GM12878 (cell line): Measurements from ENCODE around the gene HCN4. TPM values are rescaled to one million over a fixed set of nuclear protein-coding genes. Genes with fewer than 3 reads are reported as not detected.

Experiments
- ATAC-seq: fragments of 200-7000 bp; cut with Tn5 transposase; 3 replicates; pipeline ENCODE4 v1.9.1; 2020; ENCODE audit warnings: mild to moderate bottlenecking, moderate library complexity
- BruUV-seq: library from RNA; stranded (reverse); fragments of 400-500 nt; replicated peaks from 2 replicates; lab custom pipeline; 2021; lab: Mats Ljungman, UMichigan
- CTCF ChIA-PET: fragments of 300-600 bp; sonication (Branson Sonifier 250); formaldehyde crosslinking; extraction: SDS; loops from one replicate; lab custom pipeline; 2021; ENCODE audit warnings: inconsistent platforms; lab: Yijun Ruan, JAX
- POLR2A ChIA-PET: fragments of 350-600 bp; formaldehyde crosslinking; extraction: SDS; loops from one replicate; lab custom pipeline; 2021; ENCODE audit warnings: inconsistent platforms; lab: Charles Lee
- RAD21 ChIA-PET: fragments of 300-600 bp; sonication (Branson Sonifier 250); formaldehyde crosslinking; loops from one replicate; lab custom pipeline; 2023; ENCODE audit warnings: antibody characterized with exemption; ENCODE audit not compliant: unreplicated experiment; lab: Charles Lee
- SMC1A ChIA-PET: fragments of 300-600 bp; sonication (Branson Sonifier 250); formaldehyde crosslinking; loops from one replicate; lab custom pipeline; 2023; ENCODE audit not compliant: unreplicated experiment, uncharacterized antibody; lab: Charles Lee
- DNase-seq: peaks from one replicate; pipeline ENCODE4 v3.0.0-alpha.2; 2011; ENCODE audit warnings: low read depth, low spot score
- FAIRE-seq: peaks from 3 replicates; lab custom pipeline; 2011; peaks lifted over from hg19 to GRCh38; lab: Jason Lieb, UNC
- H2AFZ ChIP-seq: 2 replicates; pipeline ENCODE4 v1.6.0; 2011; ENCODE audit warnings: low read depth, low read length, control low read depth; ENCODE audit not compliant: control insufficient read depth
- H3K27ac ChIP-seq: 2 replicates; pipeline ENCODE4 v1.5.1; 2011; ENCODE audit warnings: control low read depth; ENCODE audit not compliant: control insufficient read depth, insufficient read depth
- H3K27me3 ChIP-seq, 2 experiments: replicated peaks in 1 of 2; 2 replicates each; pipeline versions ENCODE4 v1.6.0 to v1.6.1; 2011; ENCODE audit warnings: low read length in 1 of 2; ENCODE audit not compliant: control insufficient read depth in 2 of 2, insufficient read depth in 2 of 2
- H3K36me3 ChIP-seq, 2 experiments: 2 replicates each; pipeline ENCODE4 v1.5.1; 2011; ENCODE audit warnings: low read length in 1 of 2; ENCODE audit not compliant: control insufficient read depth in 2 of 2, insufficient read depth in 2 of 2
- H3K4me1 ChIP-seq: 2 replicates; pipeline ENCODE4 v1.6.1; 2011; ENCODE audit warnings: mild to moderate bottlenecking, low read length, moderate library complexity, mixed read lengths; ENCODE audit not compliant: control insufficient read depth, insufficient read depth
- H3K4me2 ChIP-seq: 2 replicates; pipeline ENCODE4 v1.6.0; 2011; ENCODE audit warnings: control low read depth; ENCODE audit not compliant: control insufficient read depth, insufficient read depth
- H3K4me3 ChIP-seq: fragments of 200-600 bp; sonication (generic); 2 replicates; pipeline ENCODE4 v1.5.1; 2016
- H3K79me2 ChIP-seq: 2 replicates; pipeline ENCODE4 v1.6.0; 2011; ENCODE audit warnings: low read length; ENCODE audit not compliant: control insufficient read depth, insufficient read depth
- H3K9ac ChIP-seq: 2 replicates; pipeline ENCODE4 v1.8.0; 2011; ENCODE audit warnings: low read length, control low read depth, mixed read lengths; ENCODE audit not compliant: control insufficient read depth, insufficient read depth
- H3K9me3 ChIP-seq: replicated peaks from 3 replicates; pipeline ENCODE4 v1.5.1; 2011; ENCODE audit warnings: mild to moderate bottlenecking, low read length; ENCODE audit not compliant: control insufficient read depth, insufficient read depth
- H4K20me1 ChIP-seq: 2 replicates; pipeline ENCODE4 v1.6.0; 2011; ENCODE audit not compliant: control insufficient read depth, insufficient read depth
- CREM ChIP-seq: IDR thresholded peaks from 2 replicates; pipeline ENCODE4 v1.6.1; 2014; ENCODE audit warnings: antibody characterized with exemption, low read depth
- KLF5 ChIP-seq: fragments of 450-650 bp; IDR thresholded peaks from 2 replicates; pipeline ENCODE4 v1.6.1; 2014; ENCODE audit warnings: mild to moderate bottlenecking; ENCODE audit not compliant: partially characterized antibody
- SMARCA5 ChIP-seq: fragments of 450-650 bp; IDR thresholded peaks from 2 replicates; pipeline ENCODE4 v1.6.1; 2017; ENCODE audit warnings: mild to moderate bottlenecking
- SREBF2 ChIP-seq: IDR thresholded peaks from 2 replicates; pipeline ENCODE4 v1.6.1; 2012; ENCODE audit warnings: mild to moderate bottlenecking, low read length
- ZNF622 ChIP-seq: fragments of 450-650 bp; IDR thresholded peaks from 2 replicates; pipeline ENCODE4 v1.6.1; 2017; ENCODE audit warnings: mild to moderate bottlenecking, inconsistent platforms
- WGBS: methylation state at CpG from one replicate; pipeline ENCODE4 v1.1.6; 2016; ENCODE audit warnings: low lambda C conversion rate; ENCODE audit not compliant: insufficient replicate concordance, insufficient coverage; ENCODE audit errors: missing lambda C conversion rate; 5-methylcytosine and 5-hydroxymethylcytosine counted together
- in situ Hi-C: fragments of 300-500 bp; cut with MboI; formaldehyde crosslinking; loops from 9 replicates; pipeline ENCODE4 v1.14.3; 2018; ENCODE audit warnings: mixed read lengths
- intact Hi-C: fragments of 100-400 bp; cut with micrococcal nuclease; formaldehyde crosslinking; loops from one replicate; pipeline ENCODE4 v1.14.2; 2022; ENCODE audit not compliant: unreplicated experiment
- polyA plus RNA-seq, 11 experiments: library from polyadenylated mRNA; depleted of rRNA in 4 of 11; unstranded in 6 of 11; stranded (reverse) in 5 of 11; fragments of >200 nt; fragmentation: Nextera tagmentation in 4 of 11; fragmentation: Illumina TruSeq in 1 of 11; extraction: Ambion mirVana in 4 of 11; extraction: Trizol in 1 of 11; gene quantifications; 1 replicate in 1 of 11; 2 replicates in 10 of 11; pipeline versions ENCODE4 v1.2.1 to v1.2.3, GENCODE V29; 2011 to 2016; ENCODE audit warnings: inconsistent platforms in 2 of 11, missing spikeins in 2 of 11, low read depth in 1 of 11
- total RNA-seq, 4 experiments: library from RNA; depleted of rRNA in 3 of 4; stranded (reverse); fragments of >200 nt in 3 of 4; fragmentation: Illumina TruSeq in 1 of 4; extraction: Trizol in 1 of 4; gene quantifications; 2 replicates each; pipeline versions ENCODE4 v1.2.1 to v1.2.3, GENCODE V29; 2013 to 2021
- TF ChIP-seq, protein P1 (sequence below): fragments of 450-650 bp; IDR thresholded peaks from 2 replicates; pipeline ENCODE4 v1.6.1; 2016; ENCODE audit warnings: mild to moderate bottlenecking
- TF ChIP-seq, protein P2 (sequence below): fragments of 450-650 bp; IDR thresholded peaks from 2 replicates; pipeline ENCODE4 v1.6.1; 2017; ENCODE audit warnings: mild to moderate bottlenecking, moderate library complexity
- TF ChIP-seq, protein P3 (sequence below): fragments of 450-650 bp; formaldehyde crosslinking; IDR thresholded peaks from 2 replicates; pipeline ENCODE4 v1.4.0; 2022; ENCODE audit warnings: mild to moderate bottlenecking, moderate library complexity

Gene HCN4
- total and polyA plus RNA-seq, 10 of the 15 experiments (the other 5 are each of a cell fraction or from before 2014, with no cell fraction given) = 0.03 to 0.10 TPM; not detected in 8

DNA sequence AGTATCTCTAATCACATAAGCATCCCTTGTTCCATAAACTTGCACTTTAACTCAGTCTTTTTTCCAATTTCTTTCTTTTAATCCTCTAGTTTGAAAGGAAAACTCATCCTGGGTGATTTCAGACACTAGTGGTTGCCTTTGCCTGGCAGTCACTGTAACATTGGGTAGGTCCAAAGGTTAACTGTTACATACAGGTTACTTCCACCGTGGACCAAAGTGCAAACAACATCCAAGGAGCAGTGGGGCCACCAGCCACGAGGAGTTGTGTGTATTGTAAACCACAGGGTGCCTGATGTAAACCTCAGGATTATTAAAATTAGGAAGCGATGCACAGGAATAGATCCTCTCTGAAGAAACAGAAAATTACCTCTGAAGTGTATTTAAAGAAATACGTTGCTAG lies 75.0 kb downstream of the HCN4 start:
- no peak overlapping the region for H3K4me3 ChIP-seq
- RAD21 ChIA-PET = no interaction called here
- no peak overlapping the region for H3K27ac ChIP-seq
- H4K20me1 ChIP-seq = no peaks in the 10 kb centered on the region
- DNase-seq = no peak
- no peaks in the 10 kb centered on the region; a peak in 2 of 4 replicates for H3K27me3 ChIP-seq
- H2AFZ ChIP-seq = no peak overlapping the region
- no peak for ATAC-seq
- no TSS peak for BruUV-seq
- CTCF ChIA-PET = no interaction called here
- no peaks in the 10 kb centered on the region for H3K36me3 ChIP-seq
- 18% methylated on average over 4 of the region's 4 CpGs for WGBS
- no peaks in the 10 kb centered on the region for H3K4me1 ChIP-seq
- in situ Hi-C loops (no loop called here), intact Hi-C loops (no loop called here)
- no peaks in the 10 kb centered on the region for H3K79me2 ChIP-seq
- no peak overlapping the region for H3K4me2 ChIP-seq
- SMC1A ChIA-PET = no interaction called here
- TF ChIP-seq SMARCA5 = no peak
- TF ChIP-seq KLF5 = no peak
- TF ChIP-seq ZNF622 = no peak
- TF ChIP-seq CREM = no peak
- TF ChIP-seq, protein P1, sequence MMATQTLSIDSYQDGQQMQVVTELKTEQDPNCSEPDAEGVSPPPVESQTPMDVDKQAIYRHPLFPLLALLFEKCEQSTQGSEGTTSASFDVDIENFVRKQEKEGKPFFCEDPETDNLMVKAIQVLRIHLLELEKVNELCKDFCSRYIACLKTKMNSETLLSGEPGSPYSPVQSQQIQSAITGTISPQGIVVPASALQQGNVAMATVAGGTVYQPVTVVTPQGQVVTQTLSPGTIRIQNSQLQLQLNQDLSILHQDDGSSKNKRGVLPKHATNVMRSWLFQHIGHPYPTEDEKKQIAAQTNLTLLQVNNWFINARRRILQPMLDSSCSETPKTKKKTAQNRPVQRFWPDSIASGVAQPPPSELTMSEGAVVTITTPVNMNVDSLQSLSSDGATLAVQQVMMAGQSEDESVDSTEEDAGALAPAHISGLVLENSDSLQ = no peak
- FAIRE-seq = no peak
- no peak overlapping the region for H3K9ac ChIP-seq
- H3K9me3 ChIP-seq = no peaks in the 10 kb centered on the region
- POLR2A ChIA-PET = no interaction called here

DNA sequence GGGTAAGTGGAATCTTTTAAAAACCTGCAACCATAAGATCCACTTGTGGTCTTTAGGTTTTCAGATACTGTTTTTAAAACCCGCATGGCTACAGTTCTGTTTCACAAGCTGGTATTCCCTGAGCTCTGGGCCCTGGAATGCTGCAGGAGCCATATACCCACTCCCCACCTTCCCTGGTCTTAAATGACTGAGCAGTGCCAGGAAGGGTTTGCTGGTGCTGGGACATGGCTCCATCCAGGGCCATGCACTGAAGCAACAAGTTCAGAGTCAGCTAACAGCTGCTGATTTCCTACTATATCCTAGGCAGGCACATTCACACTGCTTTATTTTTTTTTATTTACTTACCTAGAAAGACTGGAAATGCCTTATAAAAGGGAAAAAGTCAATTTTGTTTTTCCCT lies 77.3 kb downstream of the HCN4 start:
- Histone ChIP-seq H3K9ac (no peak overlapping the region), H3K27me3 (no peaks in the 10 kb centered on the region; a peak in 1 of 4 replicates), H3K4me1 (no peaks in the 10 kb centered on the region), H3K79me2 (no peaks in the 10 kb centered on the region), H2AFZ (no peak overlapping the region), H3K4me3 (no peak overlapping the region), H3K4me2 (no peak overlapping the region), H3K27ac (no peak overlapping the region), H4K20me1 (no peaks in the 10 kb centered on the region), H3K36me3 (no peaks in the 10 kb centered on the region), H3K9me3 (no peaks in the 10 kb centered on the region)
- SMC1A ChIA-PET = no interaction called here
- CTCF ChIA-PET = interaction anchor here (0.8 kb wide), 1 partner anchor 17 kb away, joined by 4 read pairs; no protein-coding TSS in a partner anchor
- intact Hi-C loops = no loop called here
- FAIRE-seq = no peak
- no TSS peak for BruUV-seq
- 90% methylated on average over 1 of the region's 1 CpG for WGBS
- RAD21 ChIA-PET = no interaction called here
- ATAC-seq = no peak
- in situ Hi-C loops = no loop called here
- POLR2A ChIA-PET = no interaction called here
- no peak for DNase-seq
- TF ChIP-seq, protein P2, sequence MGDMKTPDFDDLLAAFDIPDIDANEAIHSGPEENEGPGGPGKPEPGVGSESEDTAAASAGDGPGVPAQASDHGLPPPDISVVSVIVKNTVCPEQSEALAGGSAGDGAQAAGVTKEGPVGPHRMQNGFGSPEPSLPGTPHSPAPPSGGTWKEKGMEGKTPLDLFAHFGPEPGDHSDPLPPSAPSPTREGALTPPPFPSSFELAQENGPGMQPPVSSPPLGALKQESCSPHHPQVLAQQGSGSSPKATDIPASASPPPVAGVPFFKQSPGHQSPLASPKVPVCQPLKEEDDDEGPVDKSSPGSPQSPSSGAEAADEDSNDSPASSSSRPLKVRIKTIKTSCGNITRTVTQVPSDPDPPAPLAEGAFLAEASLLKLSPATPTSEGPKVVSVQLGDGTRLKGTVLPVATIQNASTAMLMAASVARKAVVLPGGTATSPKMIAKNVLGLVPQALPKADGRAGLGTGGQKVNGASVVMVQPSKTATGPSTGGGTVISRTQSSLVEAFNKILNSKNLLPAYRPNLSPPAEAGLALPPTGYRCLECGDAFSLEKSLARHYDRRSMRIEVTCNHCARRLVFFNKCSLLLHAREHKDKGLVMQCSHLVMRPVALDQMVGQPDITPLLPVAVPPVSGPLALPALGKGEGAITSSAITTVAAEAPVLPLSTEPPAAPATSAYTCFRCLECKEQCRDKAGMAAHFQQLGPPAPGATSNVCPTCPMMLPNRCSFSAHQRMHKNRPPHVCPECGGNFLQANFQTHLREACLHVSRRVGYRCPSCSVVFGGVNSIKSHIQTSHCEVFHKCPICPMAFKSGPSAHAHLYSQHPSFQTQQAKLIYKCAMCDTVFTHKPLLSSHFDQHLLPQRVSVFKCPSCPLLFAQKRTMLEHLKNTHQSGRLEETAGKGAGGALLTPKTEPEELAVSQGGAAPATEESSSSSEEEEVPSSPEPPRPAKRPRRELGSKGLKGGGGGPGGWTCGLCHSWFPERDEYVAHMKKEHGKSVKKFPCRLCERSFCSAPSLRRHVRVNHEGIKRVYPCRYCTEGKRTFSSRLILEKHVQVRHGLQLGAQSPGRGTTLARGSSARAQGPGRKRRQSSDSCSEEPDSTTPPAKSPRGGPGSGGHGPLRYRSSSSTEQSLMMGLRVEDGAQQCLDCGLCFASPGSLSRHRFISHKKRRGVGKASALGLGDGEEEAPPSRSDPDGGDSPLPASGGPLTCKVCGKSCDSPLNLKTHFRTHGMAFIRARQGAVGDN = no peak
- TF ChIP-seq, protein P3, sequence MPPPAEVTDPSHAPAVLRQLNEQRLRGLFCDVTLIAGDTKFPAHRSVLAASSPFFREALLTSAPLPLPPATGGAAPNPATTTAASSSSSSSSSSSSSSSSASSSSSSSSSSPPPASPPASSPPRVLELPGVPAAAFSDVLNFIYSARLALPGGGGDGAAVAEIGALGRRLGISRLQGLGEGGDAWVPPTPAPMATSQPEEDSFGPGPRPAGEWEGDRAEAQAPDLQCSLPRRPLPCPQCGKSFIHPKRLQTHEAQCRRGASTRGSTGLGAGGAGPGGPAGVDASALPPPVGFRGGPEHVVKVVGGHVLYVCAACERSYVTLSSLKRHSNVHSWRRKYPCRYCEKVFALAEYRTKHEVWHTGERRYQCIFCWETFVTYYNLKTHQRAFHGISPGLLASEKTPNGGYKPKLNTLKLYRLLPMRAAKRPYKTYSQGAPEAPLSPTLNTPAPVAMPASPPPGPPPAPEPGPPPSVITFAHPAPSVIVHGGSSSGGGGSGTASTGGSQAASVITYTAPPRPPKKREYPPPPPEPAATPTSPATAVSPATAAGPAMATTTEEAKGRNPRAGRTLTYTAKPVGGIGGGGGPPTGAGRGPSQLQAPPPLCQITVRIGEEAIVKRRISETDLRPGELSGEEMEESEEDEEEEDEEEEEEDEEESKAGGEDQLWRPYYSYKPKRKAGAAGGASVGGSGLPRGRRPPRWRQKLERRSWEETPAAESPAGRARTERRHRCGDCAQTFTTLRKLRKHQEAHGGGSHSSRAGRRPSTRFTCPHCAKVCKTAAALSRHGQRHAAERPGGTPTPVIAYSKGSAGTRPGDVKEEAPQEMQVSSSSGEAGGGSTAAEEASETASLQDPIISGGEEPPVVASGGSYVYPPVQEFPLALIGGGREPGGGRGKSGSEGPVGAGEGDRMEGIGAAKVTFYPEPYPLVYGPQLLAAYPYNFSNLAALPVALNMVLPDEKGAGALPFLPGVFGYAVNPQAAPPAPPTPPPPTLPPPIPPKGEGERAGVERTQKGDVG = no peak
- TF ChIP-seq SREBF2 = no peak
